HG03095 (cell line): Measurements from ENCODE around the gene CAMTA1.

Experiments
- ATAC-seq: cut with Tn5 transposase; IDR thresholded peaks from one replicate; pipeline ENCODE4 v1.9.1; 2021; ENCODE audit warnings: moderate library complexity; ENCODE audit not compliant: unreplicated experiment

The CAMTA1 gene

DNA sequence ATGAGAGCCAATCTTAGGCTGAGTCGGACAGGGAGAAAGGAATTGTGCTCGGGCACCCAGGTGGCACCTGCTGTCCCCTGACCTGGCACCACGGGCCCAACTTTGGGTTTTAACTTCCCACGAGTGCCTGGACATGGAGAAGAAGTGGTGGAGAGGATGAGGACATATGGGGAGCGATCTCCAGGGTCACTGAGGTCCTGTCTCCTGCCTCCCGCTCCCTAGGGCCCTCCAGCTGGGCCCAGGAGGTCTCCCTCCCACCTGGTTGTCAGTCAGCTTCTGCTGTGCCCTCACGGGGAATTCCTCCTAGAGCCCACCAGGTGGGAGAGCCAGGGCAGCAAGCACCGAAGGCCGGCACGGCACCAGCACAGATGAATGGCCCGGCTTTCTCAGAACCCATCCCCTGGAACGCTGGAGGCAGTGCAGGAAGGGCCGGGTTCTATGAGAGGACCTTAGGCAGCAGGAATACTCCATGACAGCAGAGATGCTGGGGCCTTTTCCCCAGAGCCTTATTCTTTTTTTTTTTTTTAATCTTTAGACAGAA, 435.5 kb downstream of the CAMTA1 start:
- no peak for ATAC-seq

GRCh38 chr1:7221826-7222694, 436.8 kb downstream of the CAMTA1 start:
- no peak for ATAC-seq

DNA sequence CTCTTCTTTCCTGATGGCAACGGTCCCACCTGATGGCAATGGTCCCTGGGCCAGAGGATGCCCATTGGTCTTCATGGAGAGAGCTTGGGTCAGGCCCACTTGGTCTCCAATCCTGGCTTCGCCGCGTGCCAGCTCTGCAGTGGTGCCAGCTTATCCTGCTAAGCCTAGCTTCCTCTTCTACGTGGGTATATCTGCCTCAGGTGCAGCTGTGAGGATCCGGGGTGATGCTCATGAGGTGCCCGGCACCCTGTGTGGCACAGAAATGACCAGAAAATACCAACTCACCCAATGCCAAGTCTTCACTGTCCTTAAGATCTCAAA, 437.4 kb downstream of the CAMTA1 start:
- ATAC-seq = no peak

GRCh38 chr1:7223334-7224080, 438.3 kb downstream of the CAMTA1 start:
- ATAC-seq = no peak

DNA sequence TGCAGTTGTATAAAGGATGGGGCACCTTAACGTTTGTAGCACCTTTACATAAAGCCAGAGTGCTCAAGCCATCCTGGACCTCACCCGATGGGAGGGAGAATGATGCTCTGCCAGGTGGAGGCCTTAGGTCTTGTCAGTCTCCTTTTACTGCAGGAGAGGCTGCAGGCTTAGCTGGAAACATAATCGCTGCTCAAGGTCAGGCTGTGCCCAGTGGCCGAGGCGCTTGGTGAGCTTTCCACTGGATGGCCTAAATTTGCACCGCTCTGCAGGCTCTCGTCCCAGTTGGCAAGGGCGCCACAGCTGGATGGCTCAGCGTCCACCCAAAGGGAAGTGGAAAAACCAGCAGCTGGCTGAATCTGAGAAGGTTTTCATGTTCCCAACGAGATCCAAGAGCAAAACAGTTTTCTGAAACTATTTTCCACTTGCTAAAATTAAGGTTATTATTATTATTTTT, 438.9 kb downstream of the CAMTA1 start:
- no peak for ATAC-seq

GRCh38 chr1:7224644-7225043, 439.4 kb downstream of the CAMTA1 start:
- no peak for ATAC-seq

DNA sequence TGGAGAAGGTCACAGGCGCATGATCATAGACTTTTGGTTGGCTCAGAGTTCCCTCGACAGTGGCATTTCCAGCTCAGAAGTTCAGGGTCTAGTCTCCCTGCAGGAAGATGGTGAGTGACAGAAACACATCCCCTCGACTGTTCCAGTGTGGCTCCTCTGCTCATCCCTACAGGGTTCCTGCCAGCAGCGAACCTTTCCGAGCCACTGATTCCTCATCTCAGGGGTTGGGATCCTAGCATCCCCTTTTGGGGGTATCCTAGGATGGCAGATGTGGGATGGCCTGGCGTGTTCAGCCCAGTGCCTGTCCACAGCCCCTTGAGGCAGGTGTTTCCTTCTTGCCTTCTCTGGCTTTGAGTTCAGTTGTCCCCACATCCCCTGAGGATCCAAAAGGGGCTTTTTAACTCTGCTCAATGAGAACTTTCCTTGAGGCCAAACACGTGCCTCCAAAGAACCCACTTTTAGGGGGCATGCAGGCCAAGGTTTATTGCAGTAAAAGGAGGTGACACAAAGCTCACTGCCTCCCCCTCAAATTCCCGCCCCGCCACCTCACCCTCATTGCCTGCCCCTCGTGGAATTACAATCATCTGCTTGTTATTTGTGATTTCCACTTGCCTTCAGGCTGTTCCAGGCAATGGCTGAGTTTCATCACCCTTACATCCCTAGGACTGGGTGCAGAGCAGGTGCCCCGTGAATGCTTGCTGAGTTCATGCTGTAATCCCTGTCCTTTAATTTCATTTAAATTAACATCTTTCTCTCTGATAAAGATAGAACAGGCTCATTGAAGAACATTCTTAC, 440.7 kb downstream of the CAMTA1 start:
- no peak for ATAC-seq

DNA sequence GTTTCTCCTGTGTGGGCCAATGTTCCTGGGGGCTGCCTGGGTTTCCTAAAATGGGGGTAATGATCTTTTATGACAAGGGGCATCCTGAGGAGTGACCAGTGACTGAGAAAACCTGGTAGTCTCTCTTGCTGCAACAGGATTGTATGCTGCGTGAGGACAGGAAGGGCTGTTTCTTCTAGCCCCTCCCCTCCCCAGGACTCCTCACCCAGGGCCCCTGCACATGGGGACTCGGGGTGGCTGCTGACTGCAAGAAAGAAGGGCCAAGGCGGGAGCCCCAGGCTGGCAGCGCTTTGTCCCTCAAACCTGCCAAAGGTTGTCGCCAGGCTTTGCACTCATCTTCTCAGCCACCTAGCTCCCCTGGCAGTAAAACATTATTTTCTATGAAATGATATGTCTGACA, 442.4 kb downstream of the CAMTA1 start:
- ATAC-seq = no peak

DNA sequence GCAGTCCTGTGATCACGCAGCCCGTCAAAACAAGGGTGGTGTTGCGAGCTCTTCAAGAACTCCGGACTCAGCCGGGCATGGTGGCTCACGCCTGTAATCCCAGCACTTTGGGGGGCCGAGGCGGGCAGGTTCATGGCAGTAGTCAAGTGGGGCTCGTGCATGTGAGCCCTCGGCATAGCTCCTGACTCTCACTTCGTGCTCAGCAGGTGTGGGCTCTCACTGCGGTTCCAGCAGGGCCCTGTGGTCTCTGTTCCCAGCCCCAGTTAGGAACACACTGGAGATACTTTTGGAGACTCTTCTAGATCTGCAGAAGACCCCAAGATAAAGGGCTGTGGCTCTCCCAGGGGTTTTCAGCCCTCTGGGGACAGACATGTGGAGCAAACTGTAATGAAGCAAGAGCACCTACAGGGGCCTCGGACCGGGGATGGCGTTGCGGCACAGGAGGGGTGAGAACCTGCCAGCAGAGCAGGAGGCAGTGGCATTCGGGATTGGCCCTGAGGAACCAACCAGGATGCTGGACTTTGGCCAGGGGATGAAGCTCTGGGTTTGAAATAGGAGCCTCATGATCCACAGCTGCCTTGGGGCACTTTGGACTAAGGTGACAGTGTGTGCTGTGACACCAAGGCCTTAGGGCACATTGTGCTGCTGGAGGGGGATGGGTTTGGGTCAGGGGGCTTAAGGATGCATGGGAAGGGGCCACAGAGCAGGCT, 443.2 kb downstream of the CAMTA1 start:
- no peak for ATAC-seq

- ATAC-seq = no peak
Measured at GRCh38 chr1:7229186-7229585, 443.9 kb downstream of the CAMTA1 start.

DNA sequence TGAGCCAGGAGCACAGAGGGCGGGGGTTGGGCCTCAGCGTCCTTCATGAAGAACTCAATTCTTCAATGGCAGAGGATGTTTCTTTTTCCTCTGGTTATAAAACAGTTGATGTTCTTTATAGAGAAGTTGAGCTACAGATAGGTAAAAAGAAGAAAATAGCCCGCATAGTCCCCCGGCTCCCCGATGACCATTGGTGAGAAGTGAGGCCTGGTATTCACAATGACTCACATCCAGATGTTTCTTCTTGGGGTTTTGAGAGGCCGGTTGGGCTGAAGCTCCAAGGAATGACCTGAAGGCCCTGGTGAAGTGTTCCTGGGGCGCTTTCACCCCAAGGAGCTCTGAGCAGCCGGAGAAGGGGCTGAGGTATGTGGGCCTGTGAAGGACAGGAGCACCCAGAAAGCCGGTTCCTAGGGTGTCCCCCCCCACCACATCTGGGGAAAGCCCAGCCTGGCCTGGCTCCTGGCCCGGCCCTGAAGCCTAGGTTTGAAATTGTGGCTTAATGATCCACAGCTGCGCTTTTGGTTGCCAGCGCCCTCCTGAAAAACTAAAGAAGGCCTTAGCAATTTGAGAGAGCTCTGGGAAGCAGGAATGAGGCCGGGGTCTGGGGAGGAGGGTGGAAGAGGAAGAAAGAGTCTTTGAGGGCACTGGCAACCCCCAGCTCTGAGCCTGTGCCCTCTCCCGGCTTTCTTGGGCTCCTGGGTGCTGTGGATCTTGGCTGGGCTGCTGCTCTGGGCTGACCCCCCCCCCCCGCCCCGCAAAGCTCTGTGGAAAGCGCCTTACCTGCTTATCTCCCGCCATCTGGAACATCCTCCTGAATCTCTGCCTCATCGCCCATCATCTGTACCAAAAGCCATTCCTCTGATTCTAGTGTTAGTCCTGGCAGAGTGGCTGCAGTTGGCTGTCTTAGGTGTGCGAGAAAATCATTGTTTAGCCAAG, 444.7 kb downstream of the CAMTA1 start:
- no peak for ATAC-seq

GRCh38 chr1:7232441-7233236, 447.4 kb downstream of the CAMTA1 start:
- no peak for ATAC-seq

DNA sequence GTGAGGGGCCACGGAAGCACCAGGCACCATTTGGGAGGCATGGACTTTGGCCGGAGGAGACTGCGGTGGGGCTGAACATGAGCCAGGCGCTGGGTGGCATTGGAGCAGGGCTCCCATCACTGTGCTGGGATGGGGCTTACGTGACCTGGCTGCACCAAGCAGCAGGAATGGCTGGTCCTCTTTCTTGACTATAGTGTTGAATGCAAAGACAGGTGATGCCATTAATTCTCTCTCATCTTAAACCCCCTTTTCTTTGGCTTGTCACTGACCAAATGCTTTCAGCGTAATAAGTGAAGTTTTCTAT, 447.9 kb downstream of the CAMTA1 start:
- ATAC-seq = no peak

DNA sequence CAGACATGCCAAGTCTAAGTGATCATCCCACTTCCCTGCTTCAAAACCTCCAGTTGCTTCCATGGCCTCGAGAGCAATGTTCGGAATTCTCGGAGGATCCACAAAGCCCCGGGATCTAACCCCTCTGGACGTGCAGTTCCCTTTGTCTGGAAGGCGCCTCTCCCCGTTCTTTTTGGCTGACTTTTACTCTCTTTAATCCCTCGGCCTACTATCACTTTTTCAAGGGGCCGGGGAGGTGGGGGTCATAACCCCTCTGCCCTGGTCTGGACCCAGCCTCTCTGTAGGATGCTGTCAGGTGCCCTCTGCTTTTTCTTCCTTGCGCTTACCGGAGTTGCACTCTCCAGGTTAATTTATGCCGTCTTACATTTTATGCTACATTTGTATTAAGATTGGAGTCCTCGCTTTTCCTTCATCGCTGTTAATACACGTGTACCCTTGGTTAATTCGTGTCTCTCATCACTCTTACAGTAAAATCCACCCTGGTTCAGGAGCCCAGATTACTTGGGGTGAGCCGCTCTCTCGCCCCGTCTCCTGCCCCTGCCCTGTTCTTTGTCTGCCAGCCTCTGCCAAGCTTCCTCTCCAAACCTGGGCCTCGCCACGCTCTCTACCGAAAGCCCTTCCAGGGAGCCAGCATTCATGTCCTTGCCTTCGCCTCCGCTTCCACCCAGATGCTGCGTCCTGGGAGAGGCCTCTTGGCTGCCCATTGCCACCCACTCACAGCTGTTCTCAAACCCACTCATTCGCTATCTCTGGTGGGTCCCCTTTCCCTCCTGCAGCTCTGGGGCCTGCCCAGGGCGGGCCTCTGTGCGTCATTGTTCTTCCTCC, 448.6 kb downstream of the CAMTA1 start:
- ATAC-seq = no peak

DNA sequence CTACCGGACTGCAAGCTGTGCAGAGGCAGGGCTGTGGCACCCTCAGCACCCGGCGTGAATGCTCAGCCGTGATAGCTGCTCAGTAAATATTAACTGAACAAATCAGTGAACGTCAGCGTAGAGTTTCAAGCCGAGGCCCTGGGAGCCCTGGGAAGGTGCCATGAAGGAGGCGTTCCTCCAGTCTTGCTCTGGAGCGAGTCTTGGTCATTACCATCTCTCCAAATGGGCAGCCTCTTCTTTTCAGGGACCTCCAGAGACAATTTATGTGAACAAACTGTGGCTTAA, 449.2 kb downstream of the CAMTA1 start:
- ATAC-seq = no peak

GRCh38 chr1:7235871-7236517, 450.7 kb downstream of the CAMTA1 start:
- no peak for ATAC-seq

DNA sequence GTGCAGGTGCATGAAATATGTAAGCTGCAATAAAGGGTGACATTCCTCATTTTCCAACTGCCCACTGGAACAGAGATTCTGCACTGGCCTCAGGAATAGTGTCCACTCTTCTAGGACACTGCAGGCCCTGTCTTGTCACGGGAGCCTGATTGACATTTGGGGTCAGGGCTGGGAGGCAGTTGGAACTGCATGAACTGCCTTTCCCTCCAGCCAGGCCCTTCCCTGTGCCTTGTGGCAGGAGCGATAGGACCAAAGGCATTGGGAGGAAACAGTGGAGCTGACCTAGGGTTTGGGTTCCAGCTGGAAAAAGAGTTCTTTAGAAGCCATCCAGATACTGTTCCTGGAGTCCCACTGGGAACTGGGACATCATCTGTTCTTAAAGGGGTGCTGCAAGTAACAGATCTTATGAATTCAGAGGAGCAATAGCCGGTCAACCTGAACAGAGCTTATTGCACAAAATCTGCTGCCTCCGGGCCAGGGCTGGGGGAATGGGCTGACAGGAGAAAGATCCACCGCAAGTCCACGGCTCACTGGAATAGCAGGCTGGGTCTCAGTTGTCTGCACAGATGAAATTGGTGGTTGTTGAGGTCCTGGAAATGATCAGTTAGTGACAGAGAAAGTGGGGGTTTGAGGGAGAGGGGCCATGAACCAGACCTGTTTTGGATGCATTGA, 451.7 kb downstream of the CAMTA1 start:
- ATAC-seq = no peak
